ENCODE data around the gene PRKG1.

The PRKG1 gene

GRCh38 chr10:51643734-51644133 is 569.4 kb downstream of the PRKG1 start:
- TF ChIP-seq TAF1 (IDR thresholded peaks at IDR 0.05; ENCODE audit: borderline replicate concordance, insufficient read depth, low read length) (no peak), SIN3A (IDR thresholded peaks at IDR 0.05; ENCODE audit: borderline replicate concordance, insufficient read depth, low read length) (no peak), FOXP2 (optimal IDR thresholded peaks at IDR 0.05; ENCODE audit: borderline replicate concordance, extremely low read depth, extremely low read length, insufficient read depth) (no peak), POLR2AphosphoS5 (IDR thresholded peaks at IDR 0.05; ENCODE audit: low read depth, low read length) (no peak), REST (IDR thresholded peaks at IDR 0.05; ENCODE audit: insufficient read depth in 1 of 2, low read depth in 2 of 2, low read length in 2 of 2) (no peak)

- no peak for TF ChIP-seq FOXP2 (optimal IDR thresholded peaks at IDR 0.05; ENCODE audit: borderline replicate concordance, extremely low read depth, extremely low read length, insufficient read depth)
- TF ChIP-seq POLR2AphosphoS5 (IDR thresholded peaks at IDR 0.05; ENCODE audit: low read depth, low read length) = no peak
- no peak for TF ChIP-seq TAF1 (IDR thresholded peaks at IDR 0.05; ENCODE audit: borderline replicate concordance, insufficient read depth, low read length)
- no peak for TF ChIP-seq REST (IDR thresholded peaks at IDR 0.05; ENCODE audit: insufficient read depth in 1 of 2, low read depth in 2 of 2, low read length in 2 of 2)
- no peak for TF ChIP-seq SIN3A (IDR thresholded peaks at IDR 0.05; ENCODE audit: borderline replicate concordance, insufficient read depth, low read length)
Measured at GRCh38 chr10:51649064-51649463, 574.8 kb downstream of the PRKG1 start.

GRCh38 chr10:51651063-51651462 is 576.8 kb downstream of the PRKG1 start:
- no peak for TF ChIP-seq TAF1 (IDR thresholded peaks at IDR 0.05; ENCODE audit: borderline replicate concordance, insufficient read depth, low read length)
- no peak for TF ChIP-seq SIN3A (IDR thresholded peaks at IDR 0.05; ENCODE audit: borderline replicate concordance, insufficient read depth, low read length)
- no peak for TF ChIP-seq REST (IDR thresholded peaks at IDR 0.05; ENCODE audit: insufficient read depth in 1 of 2, low read depth in 2 of 2, low read length in 2 of 2)
- no peak for TF ChIP-seq FOXP2 (optimal IDR thresholded peaks at IDR 0.05; ENCODE audit: borderline replicate concordance, extremely low read depth, extremely low read length, insufficient read depth)
- TF ChIP-seq POLR2AphosphoS5 (IDR thresholded peaks at IDR 0.05; ENCODE audit: low read depth, low read length) = no peak

GRCh38 chr10:51653025-51653424 is 578.7 kb downstream of the PRKG1 start:
- TF ChIP-seq POLR2AphosphoS5 (IDR thresholded peaks at IDR 0.05; ENCODE audit: low read depth, low read length) = no peak
- TF ChIP-seq TAF1 (IDR thresholded peaks at IDR 0.05; ENCODE audit: borderline replicate concordance, insufficient read depth, low read length) = no peak
- no peak for TF ChIP-seq FOXP2 (optimal IDR thresholded peaks at IDR 0.05; ENCODE audit: borderline replicate concordance, extremely low read depth, extremely low read length, insufficient read depth)
- TF ChIP-seq SIN3A (IDR thresholded peaks at IDR 0.05; ENCODE audit: borderline replicate concordance, insufficient read depth, low read length) = no peak
- TF ChIP-seq REST (IDR thresholded peaks at IDR 0.05; ENCODE audit: insufficient read depth in 1 of 2, low read depth in 2 of 2, low read length in 2 of 2) = no peak

GRCh38 chr10:51654918-51655317 is 580.6 kb downstream of the PRKG1 start:
- TF ChIP-seq FOXP2 (optimal IDR thresholded peaks at IDR 0.05; ENCODE audit: borderline replicate concordance, extremely low read depth, extremely low read length, insufficient read depth) (no peak), TAF1 (IDR thresholded peaks at IDR 0.05; ENCODE audit: borderline replicate concordance, insufficient read depth, low read length) (no peak), POLR2AphosphoS5 (IDR thresholded peaks at IDR 0.05; ENCODE audit: low read depth, low read length) (no peak), SIN3A (IDR thresholded peaks at IDR 0.05; ENCODE audit: borderline replicate concordance, insufficient read depth, low read length) (no peak), REST (IDR thresholded peaks at IDR 0.05; ENCODE audit: insufficient read depth in 1 of 2, low read depth in 2 of 2, low read length in 2 of 2) (no peak)
